WTC11 (cell line): ENCODE results near the gene MAP3K21. TPM values are rescaled to one million over a fixed set of nuclear protein-coding genes. Genes with fewer than 3 reads are reported as not detected.

Source experiments
- ATAC-seq: fragments of 200-7000 bp; cut with Tn5 transposase; 2 replicates; pipeline ENCODE4 v1.10.0; 2021; ENCODE audit warnings: mild to moderate bottlenecking, moderate library complexity
- CTCF ChIA-PET: fragments of 300-600 bp; sonication (Branson Sonifier 250); formaldehyde crosslinking; loops from one replicate; lab custom pipeline; 2021; ENCODE audit warnings: antibody characterized with exemption; lab: Charles Lee
- POLR2A ChIA-PET: fragments of 350-600 bp; sonication (Branson Sonifier 250); formaldehyde crosslinking; loops from one replicate; lab custom pipeline; 2021; ENCODE audit warnings: antibody characterized with exemption; lab: Charles Lee
- DNase-seq: peaks from one replicate; pipeline ENCODE4 v3.0.0; 2021; ENCODE audit warnings: low spot score
- H3K27ac Mint-ChIP-seq: 2 replicates; pipeline ENCODE4 v1.8.0; 2021; ENCODE audit warnings: mixed read lengths
- H3K27me3 Mint-ChIP-seq: 2 replicates; pipeline ENCODE4 v1.8.0; 2021; ENCODE audit warnings: low read depth, mild to moderate bottlenecking, moderate library complexity, mixed read lengths
- H3K36me3 Mint-ChIP-seq: 2 replicates; pipeline ENCODE4 v1.8.0; 2021; ENCODE audit warnings: mixed read lengths
- H3K4me1 Mint-ChIP-seq: 2 replicates; pipeline ENCODE4 v1.8.0; 2022; ENCODE audit warnings: mixed read lengths
- H3K4me3 Mint-ChIP-seq: 2 replicates; pipeline ENCODE4 v1.8.0; 2021; ENCODE audit warnings: mild to moderate bottlenecking, moderate library complexity, mixed read lengths
- H3K9me3 Mint-ChIP-seq: 2 replicates; pipeline ENCODE4 v1.8.0; 2021; ENCODE audit warnings: mixed read lengths
- EMX1 ChIP-seq: fragments of 250-450 bp; sonication (Bioruptor Pico); IDR thresholded peaks from 2 replicates; pipeline ENCODE4 v1.8.0; 2021; ENCODE audit warnings: mild to moderate bottlenecking
- ETV6 ChIP-seq: sonication (generic); formaldehyde crosslinking; IDR thresholded peaks from 2 replicates; pipeline ENCODE4 v1.8.1; 2022; ENCODE audit warnings: mild to moderate bottlenecking, missing genetic modification reagents
- NFYB ChIP-seq: sonication (generic); formaldehyde crosslinking; conservative IDR thresholded peaks from 2 replicates; pipeline ENCODE4 v1.8.0; 2022; ENCODE audit warnings: low read depth, missing genetic modification reagents
- NR1H2 ChIP-seq: sonication (generic); formaldehyde crosslinking; IDR thresholded peaks from 2 replicates; pipeline ENCODE4 v1.9.0; 2021; ENCODE audit warnings: mild to moderate bottlenecking, moderate library complexity, missing genetic modification reagents
- TP53 ChIP-seq: sonication (generic); formaldehyde crosslinking; IDR thresholded peaks from 2 replicates; pipeline ENCODE4 v1.8.1; 2023; ENCODE audit warnings: mild to moderate bottlenecking, missing genetic modification reagents
- ZNF317 ChIP-seq: sonication (generic); formaldehyde crosslinking; IDR thresholded peaks from 2 replicates; pipeline ENCODE4 v1.8.1; 2023; ENCODE audit warnings: low read depth, mild to moderate bottlenecking, moderate library complexity, missing genetic modification reagents, borderline replicate concordance
- ZNF423 ChIP-seq: fragments of 250-450 bp; sonication (Bioruptor Pico); IDR thresholded peaks from 2 replicates; pipeline ENCODE4 v2.1.2; 2022; ENCODE audit warnings: mild to moderate bottlenecking, moderate library complexity
- total RNA-seq: library from RNA; stranded (reverse); gene quantifications from 3 replicates; pipeline ENCODE4 v1.2.3, GENCODE V29; 2021
- TF ChIP-seq, protein P1 (sequence below): fragments of 250-450 bp; sonication (Bioruptor Pico); IDR thresholded peaks from 2 replicates; pipeline ENCODE4 v1.9.0; 2021; ENCODE audit warnings: moderate library complexity, mild to moderate bottlenecking, inconsistent platforms, borderline replicate concordance
- TF ChIP-seq, protein P2 (sequence below): sonication (generic); formaldehyde crosslinking; IDR thresholded peaks from 2 replicates; pipeline ENCODE4 v1.8.0; 2023; ENCODE audit warnings: missing genetic modification reagents, mild to moderate bottlenecking, borderline replicate concordance
- TF ChIP-seq, protein P3 (sequence below): sonication (generic); formaldehyde crosslinking; IDR thresholded peaks from 2 replicates; pipeline ENCODE4 v1.8.0; 2022; ENCODE audit warnings: mild to moderate bottlenecking, missing genetic modification reagents
- TF ChIP-seq, protein P4 (sequence below): sonication (generic); formaldehyde crosslinking; IDR thresholded peaks from 2 replicates; pipeline ENCODE4 v1.8.1; 2023; ENCODE audit warnings: mild to moderate bottlenecking, missing genetic modification reagents, borderline replicate concordance
- TF ChIP-seq, protein P5 (sequence below): sonication (generic); formaldehyde crosslinking; IDR thresholded peaks from 2 replicates; pipeline ENCODE4 v1.8.1; 2023; ENCODE audit warnings: mild to moderate bottlenecking, moderate library complexity, missing genetic modification reagents
- TF ChIP-seq, protein P6 (sequence below): sonication (generic); formaldehyde crosslinking; IDR thresholded peaks from 2 replicates; pipeline ENCODE4 v1.8.1; 2022; ENCODE audit warnings: mild to moderate bottlenecking, moderate library complexity, missing genetic modification reagents
- TF ChIP-seq, protein P7 (sequence below): sonication (generic); formaldehyde crosslinking; IDR thresholded peaks from 2 replicates; pipeline ENCODE4 v1.8.0; 2023; ENCODE audit warnings: mild to moderate bottlenecking, missing genetic modification reagents

The MAP3K21 gene
- total RNA-seq, 1 experiment from 2014 or later: 24.0 TPM

DNA sequence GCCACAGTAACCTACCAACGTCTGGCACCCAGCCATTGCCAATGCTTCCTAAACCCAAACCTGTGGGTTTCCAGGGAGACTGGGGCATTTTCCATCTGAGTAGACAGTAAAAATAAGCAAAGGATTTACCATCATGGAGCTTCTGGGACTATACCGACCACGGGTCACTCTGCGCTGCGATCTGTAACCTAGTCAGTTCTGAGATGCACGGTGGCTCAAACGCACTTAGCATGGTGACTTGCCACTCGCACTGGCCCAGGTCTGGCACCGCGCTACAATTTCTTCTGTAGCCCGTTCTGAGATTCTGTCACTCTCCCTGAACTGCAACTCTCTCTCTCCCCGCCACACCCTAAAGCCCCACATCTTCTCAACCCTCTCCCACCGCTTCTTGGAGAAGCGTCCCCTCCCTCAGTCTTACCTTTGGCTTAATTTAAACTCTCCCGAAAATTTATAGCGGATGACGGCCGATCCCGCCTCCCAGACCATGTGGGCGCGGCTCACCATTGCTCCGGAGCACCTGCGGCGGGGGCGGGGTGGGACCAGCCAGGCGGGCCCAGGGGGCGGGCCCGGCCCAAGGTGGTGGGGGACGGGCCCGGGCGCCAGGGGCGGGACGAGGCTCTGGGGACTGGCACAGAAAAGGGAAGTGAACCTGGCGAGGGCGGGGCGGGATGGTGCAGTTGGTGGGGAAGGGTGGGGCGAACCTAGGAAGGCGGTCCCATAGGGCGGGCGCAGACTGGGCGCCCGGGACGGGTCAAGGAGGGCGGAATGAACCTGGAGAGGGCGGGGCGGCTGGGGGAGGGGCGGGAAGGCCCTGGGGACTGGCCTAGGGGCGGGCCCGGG, 493 bp upstream of the MAP3K21 start:
- CTCF ChIA-PET: no interaction called here
- peak; percentile 98 for DNase-seq

DNA sequence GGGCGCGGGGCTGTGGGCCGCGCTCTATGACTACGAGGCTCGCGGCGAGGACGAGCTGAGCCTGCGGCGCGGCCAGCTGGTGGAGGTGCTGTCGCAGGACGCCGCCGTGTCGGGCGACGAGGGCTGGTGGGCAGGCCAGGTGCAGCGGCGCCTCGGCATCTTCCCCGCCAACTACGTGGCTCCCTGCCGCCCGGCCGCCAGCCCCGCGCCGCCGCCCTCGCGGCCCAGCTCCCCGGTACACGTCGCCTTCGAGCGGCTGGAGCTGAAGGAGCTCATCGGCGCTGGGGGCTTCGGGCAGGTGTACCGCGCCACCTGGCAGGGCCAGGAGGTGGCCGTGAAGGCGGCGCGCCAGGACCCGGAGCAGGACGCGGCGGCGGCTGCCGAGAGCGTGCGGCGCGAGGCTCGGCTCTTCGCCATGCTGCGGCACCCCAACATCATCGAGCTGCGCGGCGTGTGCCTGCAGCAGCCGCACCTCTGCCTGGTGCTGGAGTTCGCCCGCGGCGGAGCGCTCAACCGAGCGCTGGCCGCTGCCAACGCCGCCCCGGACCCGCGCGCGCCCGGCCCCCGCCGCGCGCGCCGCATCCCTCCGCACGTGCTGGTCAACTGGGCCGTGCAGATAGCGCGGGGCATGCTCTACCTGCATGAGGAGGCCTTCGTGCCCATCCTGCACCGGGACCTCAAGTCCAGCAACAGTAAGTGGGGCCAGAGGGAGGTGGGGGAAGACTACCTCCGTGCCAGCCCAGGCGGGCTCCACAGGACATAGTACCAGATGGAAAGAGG, 808 bp downstream of the MAP3K21 start:
- H3K4me3 Mint-ChIP-seq: peak overlapping the region; percentile 70
- ChIA-PET CTCF (interaction anchor here (0.6 kb wide), 1 partner anchor 92 kb away, joined by 5 read pairs; no protein-coding TSS in a partner anchor), POLR2A (interaction anchor here (0.7 to 1.7 kb wide), 4 partner anchors 12 to 286 kb away, joined by 3 to 6 read pairs (median 4); partner anchors contain the start of gene KCNK1)
- H3K36me3 Mint-ChIP-seq: 0 out of 2 replicates have a peak, but pooled peaks cover 3% of the 10 kb centered on the region
- ATAC-seq (peak; percentile 1), DNase-seq (peak; percentile 57)
- H3K27ac Mint-ChIP-seq: no peak overlapping the region
- H3K27me3 Mint-ChIP-seq: peaks cover 26% of the 10 kb centered on the region
- H3K4me1 Mint-ChIP-seq: peaks cover 36% of the 10 kb centered on the region
- H3K9me3 Mint-ChIP-seq: peaks cover 4% of the 10 kb centered on the region
- peak; percentile 74; the same call in 1 of the 2 replicates for TF ChIP-seq NR1H2 (CRISPR knock-in tag)
- TF ChIP-seq ETV6 (CRISPR knock-in tag): peak; percentile 46; the same call in 1 of the 2 replicates
- TF ChIP-seq, protein P1, sequence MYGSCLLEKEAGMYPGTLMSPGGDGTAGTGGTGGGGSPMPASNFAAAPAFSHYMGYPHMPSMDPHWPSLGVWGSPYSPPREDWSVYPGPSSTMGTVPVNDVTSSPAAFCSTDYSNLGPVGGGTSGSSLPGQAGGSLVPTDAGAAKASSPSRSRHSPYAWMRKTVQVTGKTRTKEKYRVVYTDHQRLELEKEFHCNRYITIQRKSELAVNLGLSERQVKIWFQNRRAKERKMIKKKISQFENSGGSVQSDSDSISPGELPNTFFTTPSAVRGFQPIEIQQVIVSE: no peak
- TF ChIP-seq TP53 (CRISPR knock-in tag): peak; percentile 97
- no peak for TF ChIP-seq ZNF423 (CRISPR knock-in tag)
- TF ChIP-seq, protein P2, sequence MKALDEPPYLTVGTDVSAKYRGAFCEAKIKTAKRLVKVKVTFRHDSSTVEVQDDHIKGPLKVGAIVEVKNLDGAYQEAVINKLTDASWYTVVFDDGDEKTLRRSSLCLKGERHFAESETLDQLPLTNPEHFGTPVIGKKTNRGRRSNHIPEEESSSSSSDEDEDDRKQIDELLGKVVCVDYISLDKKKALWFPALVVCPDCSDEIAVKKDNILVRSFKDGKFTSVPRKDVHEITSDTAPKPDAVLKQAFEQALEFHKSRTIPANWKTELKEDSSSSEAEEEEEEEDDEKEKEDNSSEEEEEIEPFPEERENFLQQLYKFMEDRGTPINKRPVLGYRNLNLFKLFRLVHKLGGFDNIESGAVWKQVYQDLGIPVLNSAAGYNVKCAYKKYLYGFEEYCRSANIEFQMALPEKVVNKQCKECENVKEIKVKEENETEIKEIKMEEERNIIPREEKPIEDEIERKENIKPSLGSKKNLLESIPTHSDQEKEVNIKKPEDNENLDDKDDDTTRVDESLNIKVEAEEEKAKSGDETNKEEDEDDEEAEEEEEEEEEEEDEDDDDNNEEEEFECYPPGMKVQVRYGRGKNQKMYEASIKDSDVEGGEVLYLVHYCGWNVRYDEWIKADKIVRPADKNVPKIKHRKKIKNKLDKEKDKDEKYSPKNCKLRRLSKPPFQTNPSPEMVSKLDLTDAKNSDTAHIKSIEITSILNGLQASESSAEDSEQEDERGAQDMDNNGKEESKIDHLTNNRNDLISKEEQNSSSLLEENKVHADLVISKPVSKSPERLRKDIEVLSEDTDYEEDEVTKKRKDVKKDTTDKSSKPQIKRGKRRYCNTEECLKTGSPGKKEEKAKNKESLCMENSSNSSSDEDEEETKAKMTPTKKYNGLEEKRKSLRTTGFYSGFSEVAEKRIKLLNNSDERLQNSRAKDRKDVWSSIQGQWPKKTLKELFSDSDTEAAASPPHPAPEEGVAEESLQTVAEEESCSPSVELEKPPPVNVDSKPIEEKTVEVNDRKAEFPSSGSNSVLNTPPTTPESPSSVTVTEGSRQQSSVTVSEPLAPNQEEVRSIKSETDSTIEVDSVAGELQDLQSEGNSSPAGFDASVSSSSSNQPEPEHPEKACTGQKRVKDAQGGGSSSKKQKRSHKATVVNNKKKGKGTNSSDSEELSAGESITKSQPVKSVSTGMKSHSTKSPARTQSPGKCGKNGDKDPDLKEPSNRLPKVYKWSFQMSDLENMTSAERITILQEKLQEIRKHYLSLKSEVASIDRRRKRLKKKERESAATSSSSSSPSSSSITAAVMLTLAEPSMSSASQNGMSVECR: peak; percentile 87
- TF ChIP-seq, protein P3, sequence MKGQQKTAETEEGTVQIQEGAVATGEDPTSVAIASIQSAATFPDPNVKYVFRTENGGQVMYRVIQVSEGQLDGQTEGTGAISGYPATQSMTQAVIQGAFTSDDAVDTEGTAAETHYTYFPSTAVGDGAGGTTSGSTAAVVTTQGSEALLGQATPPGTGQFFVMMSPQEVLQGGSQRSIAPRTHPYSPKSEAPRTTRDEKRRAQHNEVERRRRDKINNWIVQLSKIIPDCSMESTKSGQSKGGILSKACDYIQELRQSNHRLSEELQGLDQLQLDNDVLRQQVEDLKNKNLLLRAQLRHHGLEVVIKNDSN (CRISPR knock-in tag): peak; percentile 52; the same call in 1 of the 2 replicates
- TF ChIP-seq, protein P4, sequence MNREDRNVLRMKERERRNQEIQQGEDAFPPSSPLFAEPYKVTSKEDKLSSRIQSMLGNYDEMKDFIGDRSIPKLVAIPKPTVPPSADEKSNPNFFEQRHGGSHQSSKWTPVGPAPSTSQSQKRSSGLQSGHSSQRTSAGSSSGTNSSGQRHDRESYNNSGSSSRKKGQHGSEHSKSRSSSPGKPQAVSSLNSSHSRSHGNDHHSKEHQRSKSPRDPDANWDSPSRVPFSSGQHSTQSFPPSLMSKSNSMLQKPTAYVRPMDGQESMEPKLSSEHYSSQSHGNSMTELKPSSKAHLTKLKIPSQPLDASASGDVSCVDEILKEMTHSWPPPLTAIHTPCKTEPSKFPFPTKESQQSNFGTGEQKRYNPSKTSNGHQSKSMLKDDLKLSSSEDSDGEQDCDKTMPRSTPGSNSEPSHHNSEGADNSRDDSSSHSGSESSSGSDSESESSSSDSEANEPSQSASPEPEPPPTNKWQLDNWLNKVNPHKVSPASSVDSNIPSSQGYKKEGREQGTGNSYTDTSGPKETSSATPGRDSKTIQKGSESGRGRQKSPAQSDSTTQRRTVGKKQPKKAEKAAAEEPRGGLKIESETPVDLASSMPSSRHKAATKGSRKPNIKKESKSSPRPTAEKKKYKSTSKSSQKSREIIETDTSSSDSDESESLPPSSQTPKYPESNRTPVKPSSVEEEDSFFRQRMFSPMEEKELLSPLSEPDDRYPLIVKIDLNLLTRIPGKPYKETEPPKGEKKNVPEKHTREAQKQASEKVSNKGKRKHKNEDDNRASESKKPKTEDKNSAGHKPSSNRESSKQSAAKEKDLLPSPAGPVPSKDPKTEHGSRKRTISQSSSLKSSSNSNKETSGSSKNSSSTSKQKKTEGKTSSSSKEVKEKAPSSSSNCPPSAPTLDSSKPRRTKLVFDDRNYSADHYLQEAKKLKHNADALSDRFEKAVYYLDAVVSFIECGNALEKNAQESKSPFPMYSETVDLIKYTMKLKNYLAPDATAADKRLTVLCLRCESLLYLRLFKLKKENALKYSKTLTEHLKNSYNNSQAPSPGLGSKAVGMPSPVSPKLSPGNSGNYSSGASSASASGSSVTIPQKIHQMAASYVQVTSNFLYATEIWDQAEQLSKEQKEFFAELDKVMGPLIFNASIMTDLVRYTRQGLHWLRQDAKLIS (CRISPR knock-in tag): no peak

More for the DNA sequence above, 493 bp upstream of the MAP3K21 start:
- 0 out of 2 replicates have a peak, but pooled peaks cover 3% of the 10 kb centered on the region for H3K36me3 Mint-ChIP-seq
- POLR2A ChIA-PET: no interaction called here
- ATAC-seq: peak; percentile 96
- H3K27ac Mint-ChIP-seq: no peak overlapping the region
- peaks cover 32% of the 10 kb centered on the region for H3K4me1 Mint-ChIP-seq
- peaks cover 4% of the 10 kb centered on the region for H3K9me3 Mint-ChIP-seq
- H3K27me3 Mint-ChIP-seq: peaks cover 26% of the 10 kb centered on the region
- TF ChIP-seq NR1H2 (CRISPR knock-in tag): no peak
- TF ChIP-seq, protein P5, sequence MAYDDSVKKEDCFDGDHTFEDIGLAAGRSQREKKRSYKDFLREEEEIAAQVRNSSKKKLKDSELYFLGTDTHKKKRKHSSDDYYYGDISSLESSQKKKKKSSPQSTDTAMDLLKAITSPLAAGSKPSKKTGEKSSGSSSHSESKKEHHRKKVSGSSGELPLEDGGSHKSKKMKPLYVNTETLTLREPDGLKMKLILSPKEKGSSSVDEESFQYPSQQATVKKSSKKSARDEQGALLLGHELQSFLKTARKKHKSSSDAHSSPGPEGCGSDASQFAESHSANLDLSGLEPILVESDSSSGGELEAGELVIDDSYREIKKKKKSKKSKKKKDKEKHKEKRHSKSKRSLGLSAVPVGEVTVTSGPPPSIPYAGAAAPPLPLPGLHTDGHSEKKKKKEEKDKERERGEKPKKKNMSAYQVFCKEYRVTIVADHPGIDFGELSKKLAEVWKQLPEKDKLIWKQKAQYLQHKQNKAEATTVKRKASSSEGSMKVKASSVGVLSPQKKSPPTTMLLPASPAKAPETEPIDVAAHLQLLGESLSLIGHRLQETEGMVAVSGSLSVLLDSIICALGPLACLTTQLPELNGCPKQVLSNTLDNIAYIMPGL (CRISPR knock-in tag): no peak
- no peak for TF ChIP-seq NFYB
- peak; percentile 87 for TF ChIP-seq ZNF317 (CRISPR knock-in tag)
- no peak for TF ChIP-seq EMX1
- TF ChIP-seq, protein P6, sequence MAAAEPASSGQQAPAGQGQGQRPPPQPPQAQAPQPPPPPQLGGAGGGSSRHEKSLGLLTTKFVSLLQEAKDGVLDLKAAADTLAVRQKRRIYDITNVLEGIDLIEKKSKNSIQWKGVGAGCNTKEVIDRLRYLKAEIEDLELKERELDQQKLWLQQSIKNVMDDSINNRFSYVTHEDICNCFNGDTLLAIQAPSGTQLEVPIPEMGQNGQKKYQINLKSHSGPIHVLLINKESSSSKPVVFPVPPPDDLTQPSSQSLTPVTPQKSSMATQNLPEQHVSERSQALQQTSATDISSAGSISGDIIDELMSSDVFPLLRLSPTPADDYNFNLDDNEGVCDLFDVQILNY (CRISPR knock-in tag): no peak
- TF ChIP-seq, protein P7, sequence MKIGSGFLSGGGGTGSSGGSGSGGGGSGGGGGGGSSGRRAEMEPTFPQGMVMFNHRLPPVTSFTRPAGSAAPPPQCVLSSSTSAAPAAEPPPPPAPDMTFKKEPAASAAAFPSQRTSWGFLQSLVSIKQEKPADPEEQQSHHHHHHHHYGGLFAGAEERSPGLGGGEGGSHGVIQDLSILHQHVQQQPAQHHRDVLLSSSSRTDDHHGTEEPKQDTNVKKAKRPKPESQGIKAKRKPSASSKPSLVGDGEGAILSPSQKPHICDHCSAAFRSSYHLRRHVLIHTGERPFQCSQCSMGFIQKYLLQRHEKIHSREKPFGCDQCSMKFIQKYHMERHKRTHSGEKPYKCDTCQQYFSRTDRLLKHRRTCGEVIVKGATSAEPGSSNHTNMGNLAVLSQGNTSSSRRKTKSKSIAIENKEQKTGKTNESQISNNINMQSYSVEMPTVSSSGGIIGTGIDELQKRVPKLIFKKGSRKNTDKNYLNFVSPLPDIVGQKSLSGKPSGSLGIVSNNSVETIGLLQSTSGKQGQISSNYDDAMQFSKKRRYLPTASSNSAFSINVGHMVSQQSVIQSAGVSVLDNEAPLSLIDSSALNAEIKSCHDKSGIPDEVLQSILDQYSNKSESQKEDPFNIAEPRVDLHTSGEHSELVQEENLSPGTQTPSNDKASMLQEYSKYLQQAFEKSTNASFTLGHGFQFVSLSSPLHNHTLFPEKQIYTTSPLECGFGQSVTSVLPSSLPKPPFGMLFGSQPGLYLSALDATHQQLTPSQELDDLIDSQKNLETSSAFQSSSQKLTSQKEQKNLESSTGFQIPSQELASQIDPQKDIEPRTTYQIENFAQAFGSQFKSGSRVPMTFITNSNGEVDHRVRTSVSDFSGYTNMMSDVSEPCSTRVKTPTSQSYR (CRISPR knock-in tag): no peak
- H3K4me3 Mint-ChIP-seq: peak overlapping the region; percentile 78
